Measurements from ENCODE around the gene SYNDIG1. TPM values are rescaled to one million over a fixed set of nuclear protein-coding genes. Genes with fewer than 3 reads are reported as not detected.

The SYNDIG1 gene
- polyA plus RNA-seq, 1 donor from 2014 or later = 0.22 TPM

DNA sequence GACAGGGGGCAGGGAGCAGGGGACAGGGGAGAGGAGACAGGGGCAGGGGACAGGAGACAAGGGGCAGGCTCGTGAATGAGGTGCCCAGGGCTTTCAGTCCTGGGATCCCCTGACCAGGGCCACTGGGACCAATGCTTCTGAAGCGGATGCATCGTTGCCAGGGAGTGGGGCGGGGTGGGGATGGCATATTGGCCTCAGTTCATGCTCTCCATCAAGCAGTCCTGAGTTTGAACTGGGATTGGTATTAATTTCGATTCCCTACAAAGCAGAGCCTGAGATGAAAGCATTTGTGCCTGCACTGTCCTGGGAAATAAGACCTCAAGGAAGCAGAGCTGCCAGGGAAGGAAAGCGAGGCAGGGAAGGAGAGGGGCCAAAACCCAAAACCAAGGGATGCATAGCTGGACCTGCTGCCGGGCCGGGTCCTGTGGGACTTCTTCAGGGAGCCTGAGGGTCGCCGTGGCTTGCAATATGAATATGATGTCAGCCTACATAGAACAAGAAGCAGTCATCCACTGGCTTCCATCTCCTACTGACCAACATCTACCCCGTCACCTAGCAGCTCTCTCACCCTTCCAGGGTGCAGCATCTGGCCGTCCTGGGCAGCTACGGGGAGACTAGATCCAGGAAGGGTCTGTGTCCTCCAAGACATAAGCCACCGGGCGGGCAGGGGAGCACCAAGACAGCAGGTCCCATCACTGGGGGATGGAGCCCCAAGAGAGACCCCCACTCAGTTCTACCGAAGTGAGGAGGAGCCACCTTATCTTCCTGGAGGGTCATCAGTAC lies 233.3 kb downstream of the SYNDIG1 start:
- Histone ChIP-seq H3K4me2 (ENCODE audit: low read length) (no peak overlapping the region), H3K9me3 (ENCODE audit: low read length) (no peaks in the 10 kb centered on the region), H3K4me3 (ENCODE audit: low read length) (no peak overlapping the region), H3F3A (ENCODE audit: insufficient read depth, low read length, poor library complexity, severe bottlenecking) (no peaks in the 10 kb centered on the region), H3K27ac (ENCODE audit: low read length) (no peak overlapping the region), H3K36me3 (ENCODE audit: insufficient read depth, low read length) (no peaks in the 10 kb centered on the region), H4K20me1 (ENCODE audit: insufficient read depth) (no peaks in the 10 kb centered on the region), H2AFZ (ENCODE audit: low read depth, low read length) (no peak overlapping the region), H3K9me2 (ENCODE audit: insufficient read depth, low read length) (no peaks in the 10 kb centered on the region), H3K79me2 (replicated peaks; ENCODE audit: insufficient read depth, low read length) (no peaks in the 10 kb centered on the region), H3K27me3 (ENCODE audit: insufficient read depth, low read depth, low read length) (no peaks in the 10 kb centered on the region), H3K9ac (ENCODE audit: low read length) (no peak overlapping the region)
- TF ChIP-seq TAF1 (IDR thresholded peaks at IDR 0.05; ENCODE audit: low read depth) (no peak), RAD21 (conservative IDR thresholded peaks at IDR 0.05) (no peak), POLR2AphosphoS5 (IDR thresholded peaks at IDR 0.05) (no peak), EZH2 (IDR thresholded peaks at IDR 0.05; ENCODE audit: borderline replicate concordance, insufficient read depth, low read length, poor library complexity, severe bottlenecking) (no peak), SMC3 (conservative IDR thresholded peaks at IDR 0.05; ENCODE audit: poor library complexity) (no peak), MXI1 (conservative IDR thresholded peaks at IDR 0.05; ENCODE audit: poor library complexity, severe bottlenecking) (no peak), EP300 (conservative IDR thresholded peaks at IDR 0.05; ENCODE audit: poor library complexity, severe bottlenecking) (no peak)
- TF ChIP-seq, protein P1, sequence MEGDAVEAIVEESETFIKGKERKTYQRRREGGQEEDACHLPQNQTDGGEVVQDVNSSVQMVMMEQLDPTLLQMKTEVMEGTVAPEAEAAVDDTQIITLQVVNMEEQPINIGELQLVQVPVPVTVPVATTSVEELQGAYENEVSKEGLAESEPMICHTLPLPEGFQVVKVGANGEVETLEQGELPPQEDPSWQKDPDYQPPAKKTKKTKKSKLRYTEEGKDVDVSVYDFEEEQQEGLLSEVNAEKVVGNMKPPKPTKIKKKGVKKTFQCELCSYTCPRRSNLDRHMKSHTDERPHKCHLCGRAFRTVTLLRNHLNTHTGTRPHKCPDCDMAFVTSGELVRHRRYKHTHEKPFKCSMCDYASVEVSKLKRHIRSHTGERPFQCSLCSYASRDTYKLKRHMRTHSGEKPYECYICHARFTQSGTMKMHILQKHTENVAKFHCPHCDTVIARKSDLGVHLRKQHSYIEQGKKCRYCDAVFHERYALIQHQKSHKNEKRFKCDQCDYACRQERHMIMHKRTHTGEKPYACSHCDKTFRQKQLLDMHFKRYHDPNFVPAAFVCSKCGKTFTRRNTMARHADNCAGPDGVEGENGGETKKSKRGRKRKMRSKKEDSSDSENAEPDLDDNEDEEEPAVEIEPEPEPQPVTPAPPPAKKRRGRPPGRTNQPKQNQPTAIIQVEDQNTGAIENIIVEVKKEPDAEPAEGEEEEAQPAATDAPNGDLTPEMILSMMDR (IDR thresholded peaks at IDR 0.05; ENCODE audit: poor library complexity, severe bottlenecking) = no peak
- TF ChIP-seq, protein P2, sequence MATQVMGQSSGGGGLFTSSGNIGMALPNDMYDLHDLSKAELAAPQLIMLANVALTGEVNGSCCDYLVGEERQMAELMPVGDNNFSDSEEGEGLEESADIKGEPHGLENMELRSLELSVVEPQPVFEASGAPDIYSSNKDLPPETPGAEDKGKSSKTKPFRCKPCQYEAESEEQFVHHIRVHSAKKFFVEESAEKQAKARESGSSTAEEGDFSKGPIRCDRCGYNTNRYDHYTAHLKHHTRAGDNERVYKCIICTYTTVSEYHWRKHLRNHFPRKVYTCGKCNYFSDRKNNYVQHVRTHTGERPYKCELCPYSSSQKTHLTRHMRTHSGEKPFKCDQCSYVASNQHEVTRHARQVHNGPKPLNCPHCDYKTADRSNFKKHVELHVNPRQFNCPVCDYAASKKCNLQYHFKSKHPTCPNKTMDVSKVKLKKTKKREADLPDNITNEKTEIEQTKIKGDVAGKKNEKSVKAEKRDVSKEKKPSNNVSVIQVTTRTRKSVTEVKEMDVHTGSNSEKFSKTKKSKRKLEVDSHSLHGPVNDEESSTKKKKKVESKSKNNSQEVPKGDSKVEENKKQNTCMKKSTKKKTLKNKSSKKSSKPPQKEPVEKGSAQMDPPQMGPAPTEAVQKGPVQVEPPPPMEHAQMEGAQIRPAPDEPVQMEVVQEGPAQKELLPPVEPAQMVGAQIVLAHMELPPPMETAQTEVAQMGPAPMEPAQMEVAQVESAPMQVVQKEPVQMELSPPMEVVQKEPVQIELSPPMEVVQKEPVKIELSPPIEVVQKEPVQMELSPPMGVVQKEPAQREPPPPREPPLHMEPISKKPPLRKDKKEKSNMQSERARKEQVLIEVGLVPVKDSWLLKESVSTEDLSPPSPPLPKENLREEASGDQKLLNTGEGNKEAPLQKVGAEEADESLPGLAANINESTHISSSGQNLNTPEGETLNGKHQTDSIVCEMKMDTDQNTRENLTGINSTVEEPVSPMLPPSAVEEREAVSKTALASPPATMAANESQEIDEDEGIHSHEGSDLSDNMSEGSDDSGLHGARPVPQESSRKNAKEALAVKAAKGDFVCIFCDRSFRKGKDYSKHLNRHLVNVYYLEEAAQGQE (IDR thresholded peaks at IDR 0.05; ENCODE audit: borderline replicate concordance) = no peak

DNA sequence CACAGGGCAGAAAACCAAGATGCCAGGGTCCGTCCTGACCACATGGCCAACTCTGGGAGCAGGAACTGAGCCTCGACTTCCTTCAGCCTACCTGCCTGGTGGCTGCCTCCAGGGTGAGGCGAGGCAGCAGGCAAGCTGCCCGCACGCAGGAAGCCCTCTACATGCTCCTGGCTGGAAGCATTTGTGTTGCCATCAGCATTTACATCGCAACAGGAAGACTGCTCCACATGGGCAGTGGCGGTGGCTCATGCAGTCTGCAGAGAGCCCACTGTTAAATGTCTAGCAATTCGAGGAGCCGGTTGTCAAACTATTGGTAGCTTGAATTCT lies 233.8 kb downstream of the SYNDIG1 start:
- H3K9ac ChIP-seq (ENCODE audit: low read length) = no peak overlapping the region
- H3F3A ChIP-seq (ENCODE audit: insufficient read depth, low read length, poor library complexity, severe bottlenecking) = no peaks in the 10 kb centered on the region
- H3K9me3 ChIP-seq (ENCODE audit: low read length) = no peaks in the 10 kb centered on the region
- no peaks in the 10 kb centered on the region for H3K36me3 ChIP-seq (ENCODE audit: insufficient read depth, low read length)
- no peak overlapping the region for H3K27ac ChIP-seq (ENCODE audit: low read length)
- no peaks in the 10 kb centered on the region for H3K27me3 ChIP-seq (ENCODE audit: insufficient read depth, low read depth, low read length)
- H3K4me3 ChIP-seq (ENCODE audit: low read length) = no peak overlapping the region
- TF ChIP-seq RAD21 (conservative IDR thresholded peaks at IDR 0.05) = no peak
- no peak for TF ChIP-seq POLR2AphosphoS5 (IDR thresholded peaks at IDR 0.05)
- TF ChIP-seq TAF1 (IDR thresholded peaks at IDR 0.05; ENCODE audit: low read depth) = no peak
- no peak for TF ChIP-seq SMC3 (conservative IDR thresholded peaks at IDR 0.05; ENCODE audit: poor library complexity)
- no peak for TF ChIP-seq MXI1 (conservative IDR thresholded peaks at IDR 0.05; ENCODE audit: poor library complexity, severe bottlenecking)
- TF ChIP-seq, protein P1 (IDR thresholded peaks at IDR 0.05; ENCODE audit: poor library complexity, severe bottlenecking) = no peak
- TF ChIP-seq, protein P2 (IDR thresholded peaks at IDR 0.05; ENCODE audit: borderline replicate concordance) = no peak
- no peak for TF ChIP-seq EZH2 (IDR thresholded peaks at IDR 0.05; ENCODE audit: borderline replicate concordance, insufficient read depth, low read length, poor library complexity, severe bottlenecking)
- no peak for TF ChIP-seq EP300 (conservative IDR thresholded peaks at IDR 0.05; ENCODE audit: poor library complexity, severe bottlenecking)
- H4K20me1 ChIP-seq (ENCODE audit: insufficient read depth) = no peaks in the 10 kb centered on the region
- no peaks in the 10 kb centered on the region for H3K9me2 ChIP-seq (ENCODE audit: insufficient read depth, low read length)
- H3K4me2 ChIP-seq (ENCODE audit: low read length) = no peak overlapping the region
- no peaks in the 10 kb centered on the region for H3K79me2 ChIP-seq (replicated peaks; ENCODE audit: insufficient read depth, low read length)
- no peak overlapping the region for H2AFZ ChIP-seq (ENCODE audit: low read depth, low read length)
